ENCODE data around the gene TTC22.

GRCh38 chr1:54850737-54851136, 49.6 kb upstream of the TTC22 start:
- TF ChIP-seq POLR2A (IDR thresholded peaks at IDR 0.05) (no peak), CTCF (IDR thresholded peaks at IDR 0.05 in 4 of 5, conservative IDR thresholded peaks at IDR 0.05 in 1 of 5) (no peak)
